ENCODE data around the gene CMTR1.

The CMTR1 gene

GRCh38 chr6:37485291-37485702, 52.3 kb downstream of the CMTR1 start:
- no peak for DNase-seq (ENCODE audit: low read depth in 1 of 2, low spot score in 1 of 2)
- H3K4me3 ChIP-seq (replicated peaks; ENCODE audit: insufficient read depth, low read length), result no peak overlapping the region
- no peaks in the 10 kb centered on the region for H3K27me3 ChIP-seq (ENCODE audit: insufficient read depth, poor library complexity, severe bottlenecking)
- TF ChIP-seq REST (IDR thresholded peaks at IDR 0.05; ENCODE audit: insufficient replicate concordance, low read depth), result no peak
- no peak for TF ChIP-seq CTCF (IDR thresholded peaks at IDR 0.05; ENCODE audit: insufficient read depth, low read length)
- no peak for TF ChIP-seq POLR2AphosphoS5 (IDR thresholded peaks at IDR 0.05; ENCODE audit: low read depth)
- TF ChIP-seq GABPA (IDR thresholded peaks at IDR 0.05; ENCODE audit: low read depth), result no peak
- TF ChIP-seq SPI1 (IDR thresholded peaks at IDR 0.05; ENCODE audit: borderline replicate concordance, low read depth), result no peak
- H3K27ac ChIP-seq (replicated peaks), result no peak overlapping the region

GRCh38 chr6:37486121-37486839, 53.3 kb downstream of the CMTR1 start:
- no peak for TF ChIP-seq CTCF (IDR thresholded peaks at IDR 0.05; ENCODE audit: insufficient read depth, low read length)
- no peak for TF ChIP-seq GABPA (IDR thresholded peaks at IDR 0.05; ENCODE audit: low read depth)
- no peak for TF ChIP-seq REST (IDR thresholded peaks at IDR 0.05; ENCODE audit: insufficient replicate concordance, low read depth)
- TF ChIP-seq POLR2AphosphoS5 (IDR thresholded peaks at IDR 0.05; ENCODE audit: low read depth), result no peak
- TF ChIP-seq SPI1 (IDR thresholded peaks at IDR 0.05; ENCODE audit: borderline replicate concordance, low read depth), result no peak
- H3K27me3 ChIP-seq (ENCODE audit: insufficient read depth, poor library complexity, severe bottlenecking), result no peaks in the 10 kb centered on the region
- no peak overlapping the region for H3K4me3 ChIP-seq (replicated peaks; ENCODE audit: insufficient read depth, low read length)
- DNase-seq (ENCODE audit: low read depth in 1 of 2, low spot score in 1 of 2), result no peak
- H3K27ac ChIP-seq (replicated peaks), result no peak overlapping the region

- no peak for DNase-seq (ENCODE audit: low read depth in 1 of 2, low spot score in 1 of 2)
- TF ChIP-seq CTCF (IDR thresholded peaks at IDR 0.05; ENCODE audit: insufficient read depth, low read length) (no peak), POLR2AphosphoS5 (IDR thresholded peaks at IDR 0.05; ENCODE audit: low read depth) (no peak), SPI1 (IDR thresholded peaks at IDR 0.05; ENCODE audit: borderline replicate concordance, low read depth) (no peak), GABPA (IDR thresholded peaks at IDR 0.05; ENCODE audit: low read depth) (no peak), REST (IDR thresholded peaks at IDR 0.05; ENCODE audit: insufficient replicate concordance, low read depth) (no peak)
- H3K27ac ChIP-seq (replicated peaks), result no peak overlapping the region
- no peak overlapping the region for H3K4me3 ChIP-seq (replicated peaks; ENCODE audit: insufficient read depth, low read length)
- H3K27me3 ChIP-seq (ENCODE audit: insufficient read depth, poor library complexity, severe bottlenecking), result no peaks in the 10 kb centered on the region
These were observed 54.8 kb downstream of the CMTR1 start for GRCh38 chr6:37487591-37488380.
